HG03045 (cell line): ENCODE measurements around the gene ERMARD.

ENCODE experiments used
- ATAC-seq: cut with Tn5 transposase; IDR thresholded peaks from one replicate; pipeline ENCODE4 v1.9.1; 2021; ENCODE audit warnings: mild to moderate bottlenecking, moderate library complexity; ENCODE audit not compliant: unreplicated experiment

ERMARD gene

GRCh38 chr6:169801396-169802160 lies 50.2 kb downstream of the ERMARD start:
- ATAC-seq: no peak

- no peak for ATAC-seq
Measured at GRCh38 chr6:169802790-169803189, 51.4 kb downstream of the ERMARD start.

GRCh38 chr6:169803271-169803811 lies 51.9 kb downstream of the ERMARD start:
- no peak for ATAC-seq

- no peak for ATAC-seq
Measured at GRCh38 chr6:169803816-169804340, 52.5 kb downstream of the ERMARD start.

- ATAC-seq: no peak
Measured at GRCh38 chr6:169804427-169804826, 53.0 kb downstream of the ERMARD start.

- no peak for ATAC-seq
Measured at GRCh38 chr6:169805242-169805838, 53.9 kb downstream of the ERMARD start.

- ATAC-seq: no peak
Measured at GRCh38 chr6:169806701-169807100, 55.3 kb downstream of the ERMARD start.

- no peak for ATAC-seq
Measured at GRCh38 chr6:169807229-169807628, 55.8 kb downstream of the ERMARD start.

- ATAC-seq: no peak
Measured at GRCh38 chr6:169807699-169808607, 56.5 kb downstream of the ERMARD start.

GRCh38 chr6:169808608-169808967 lies 57.2 kb downstream of the ERMARD start:
- ATAC-seq: no peak

- ATAC-seq: no peak
Measured at GRCh38 chr6:169809386-169809785, 58.0 kb downstream of the ERMARD start.

GRCh38 chr6:169810066-169810989 lies 58.9 kb downstream of the ERMARD start:
- ATAC-seq: no peak

GRCh38 chr6:169811072-169811471 lies 59.6 kb downstream of the ERMARD start:
- ATAC-seq: no peak

- no peak for ATAC-seq
Measured at GRCh38 chr6:169811521-169812256, 60.3 kb downstream of the ERMARD start.

GRCh38 chr6:169812257-169812644 lies 60.8 kb downstream of the ERMARD start:
- no peak for ATAC-seq

GRCh38 chr6:169813969-169814368 lies 62.5 kb downstream of the ERMARD start:
- no peak for ATAC-seq

GRCh38 chr6:169816054-169816453 lies 64.6 kb downstream of the ERMARD start:
- no peak for ATAC-seq

GRCh38 chr6:169816975-169817374 lies 65.6 kb downstream of the ERMARD start:
- no peak for ATAC-seq

GRCh38 chr6:169820358-169820757 lies 68.9 kb downstream of the ERMARD start:
- no peak for ATAC-seq
